ENCODE measurements around the gene LIMS1.

GRCh38 chr2:108548208-108549003 is 14.1 kb downstream of the LIMS1 start:
- TF ChIP-seq CTCF (IDR thresholded peaks at IDR 0.05) (no peak), POLR2A (IDR thresholded peaks at IDR 0.05) (no peak), EP300 (IDR thresholded peaks at IDR 0.05) (no peak), POLR2AphosphoS5 (IDR thresholded peaks at IDR 0.05) (no peak)
